Stimulated activated effector memory CD8-positive, alpha-beta T cell treated with anti-CD3 and anti-CD28 coated beads, Interleukin-12 subunit alpha, Interleukin-12 subunit beta, amount 100 ng/mL, for 72 hours (primary cell): ENCODE measurements around the gene PPP1R37.

ENCODE experiments used
- ATAC-seq: fragments of 150-1000 bp; cut with Tn5 transposase; 2 replicates; pipeline ENCODE4 v1.10.0; 2021
- DNase-seq, 2 donors: peaks; one replicate each; pipeline ENCODE4 v3.0.0; 2021 to 2022; ENCODE audit warnings: low spot score in 2 of 2
- H3K27ac Mint-ChIP-seq: one replicate; pipeline ENCODE4 v1.8.0; 2022; ENCODE audit warnings: mild to moderate bottlenecking, mixed read lengths
- H3K36me3 Mint-ChIP-seq: one replicate; pipeline ENCODE4 v1.8.0; 2022; ENCODE audit warnings: mild to moderate bottlenecking, mixed read lengths
- H3K4me1 Mint-ChIP-seq: one replicate; pipeline ENCODE4 v1.8.0; 2022; ENCODE audit warnings: mixed read lengths
- H3K4me3 Mint-ChIP-seq: one replicate; pipeline ENCODE4 v1.8.0; 2022; ENCODE audit warnings: mild to moderate bottlenecking, mixed read lengths
- H3K9me3 Mint-ChIP-seq: one replicate; pipeline ENCODE4 v1.8.0; 2022; ENCODE audit warnings: mixed read lengths

PPP1R37 gene

GRCh38 chr19:45079063-45079910 is 13.7 kb upstream of the PPP1R37 start, which contains the start of gene GEMIN7:
GEMIN7 (plus strand) TSS chr19:45079260; CDS start chr19:45090115, 10,855 bp downstream.
- H3K4me1 Mint-ChIP-seq, result peaks cover 55% of the 10 kb centered on the region
- H3K4me3 Mint-ChIP-seq, result peak within 1 kb of the TSS; percentile 99
- H3K36me3 Mint-ChIP-seq, result peaks cover 53% of the 10 kb centered on the region
- ATAC-seq (peak; percentile 78), DNase-seq (peak; percentile 83 to 93)
- peak within 1 kb of the TSS; percentile 98 for H3K27ac Mint-ChIP-seq
- H3K9me3 Mint-ChIP-seq, result no peaks in the 10 kb centered on the region

- no peak for DNase-seq
- Mint-ChIP-seq H3K4me3 (peak overlapping the region; percentile 99), H3K27ac (peak overlapping the region; percentile 98), H3K4me1 (peaks cover 50% of the 10 kb centered on the region), H3K36me3 (peaks cover 55% of the 10 kb centered on the region), H3K9me3 (no peaks in the 10 kb centered on the region)
- ATAC-seq, result no peak
Observed at GRCh38 chr19:45079911-45080370, 13.0 kb upstream of the PPP1R37 start.

GRCh38 chr19:45082170-45082569 is 10.8 kb upstream of the PPP1R37 start:
- ATAC-seq, result no peak
- peak overlapping the region; percentile 99 for H3K4me3 Mint-ChIP-seq
- H3K4me1 Mint-ChIP-seq, result peaks cover 53% of the 10 kb centered on the region
- no peaks in the 10 kb centered on the region for H3K9me3 Mint-ChIP-seq
- peaks cover 75% of the 10 kb centered on the region for H3K36me3 Mint-ChIP-seq
- no peak for DNase-seq
- H3K27ac Mint-ChIP-seq, result peak overlapping the region; percentile 33

- Mint-ChIP-seq H3K4me3 (no peak overlapping the region), H3K36me3 (peaks cover 95% of the 10 kb centered on the region), H3K9me3 (no peaks in the 10 kb centered on the region), H3K4me1 (peaks cover 38% of the 10 kb centered on the region), H3K27ac (peak overlapping the region; percentile 79)
- no peak for DNase-seq
- ATAC-seq, result no peak
Observed at GRCh38 chr19:45086480-45086879, 6.5 kb upstream of the PPP1R37 start.

GRCh38 chr19:45087531-45087930 is 5.4 kb upstream of the PPP1R37 start:
- Mint-ChIP-seq H3K27ac (peak overlapping the region; percentile 79), H3K4me3 (peak overlapping the region; percentile 61), H3K9me3 (no peaks in the 10 kb centered on the region), H3K4me1 (peaks cover 39% of the 10 kb centered on the region), H3K36me3 (peaks cover 95% of the 10 kb centered on the region)
- peak; percentile 82 for ATAC-seq
- DNase-seq, result peak; percentile 30 to 76

- ATAC-seq (no peak), DNase-seq (no peak)
- no peaks in the 10 kb centered on the region for H3K9me3 Mint-ChIP-seq
- peaks cover 95% of the 10 kb centered on the region for H3K36me3 Mint-ChIP-seq
- no peak overlapping the region for H3K4me3 Mint-ChIP-seq
- peaks cover 62% of the 10 kb centered on the region for H3K4me1 Mint-ChIP-seq
- H3K27ac Mint-ChIP-seq, result no peak overlapping the region
Observed at GRCh38 chr19:45090034-45090433, 2.9 kb upstream of the PPP1R37 start.

- Mint-ChIP-seq H3K4me3 (no peak overlapping the region), H3K9me3 (no peaks in the 10 kb centered on the region), H3K27ac (no peak overlapping the region), H3K4me1 (peaks cover 65% of the 10 kb centered on the region), H3K36me3 (peaks cover 91% of the 10 kb centered on the region)
- DNase-seq (no peak), ATAC-seq (no peak)
Observed at GRCh38 chr19:45090606-45091005, 2.4 kb upstream of the PPP1R37 start.

GRCh38 chr19:45091031-45091923 is 1.7 kb upstream of the PPP1R37 start:
- DNase-seq (peak; percentile 92 to 95), ATAC-seq (peak; percentile 80)
- peak overlapping the region; percentile 94 for H3K4me3 Mint-ChIP-seq
- peaks cover 86% of the 10 kb centered on the region for H3K36me3 Mint-ChIP-seq
- H3K9me3 Mint-ChIP-seq, result no peaks in the 10 kb centered on the region
- H3K4me1 Mint-ChIP-seq, result peaks cover 70% of the 10 kb centered on the region
- H3K27ac Mint-ChIP-seq, result peak overlapping the region; percentile 100

GRCh38 chr19:45094137-45094536 is 1.2 kb downstream of the PPP1R37 start:
- Mint-ChIP-seq H3K4me1 (peaks cover 74% of the 10 kb centered on the region), H3K9me3 (no peaks in the 10 kb centered on the region), H3K27ac (peak overlapping the region; percentile 100), H3K36me3 (peaks cover 67% of the 10 kb centered on the region), H3K4me3 (peak overlapping the region; percentile 94)
- DNase-seq (no peak), ATAC-seq (no peak)

- peaks cover 80% of the 10 kb centered on the region for H3K4me1 Mint-ChIP-seq
- no peaks in the 10 kb centered on the region for H3K9me3 Mint-ChIP-seq
- H3K36me3 Mint-ChIP-seq, result peaks cover 61% of the 10 kb centered on the region
- no peak for ATAC-seq
- peak overlapping the region; percentile 100 for H3K27ac Mint-ChIP-seq
- peak overlapping the region; percentile 94 for H3K4me3 Mint-ChIP-seq
- DNase-seq, result no peak
Observed at GRCh38 chr19:45094707-45095106, 1.7 kb downstream of the PPP1R37 start.

GRCh38 chr19:45095496-45096413 is 2.8 kb downstream of the PPP1R37 start:
- H3K4me3 Mint-ChIP-seq, result no peak overlapping the region
- ATAC-seq (no peak), DNase-seq (no peak)
- H3K4me1 Mint-ChIP-seq, result peaks cover 86% of the 10 kb centered on the region
- no peaks in the 10 kb centered on the region for H3K9me3 Mint-ChIP-seq
- H3K27ac Mint-ChIP-seq, result peak overlapping the region; percentile 78
- H3K36me3 Mint-ChIP-seq, result peaks cover 51% of the 10 kb centered on the region

- no peak overlapping the region for H3K4me3 Mint-ChIP-seq
Observed at GRCh38 chr19:45096700-45097099, 3.7 kb downstream of the PPP1R37 start.

GRCh38 chr19:45097450-45097775 is 4.4 kb downstream of the PPP1R37 start:
- no peak for ATAC-seq
- H3K36me3 Mint-ChIP-seq, result peaks cover 34% of the 10 kb centered on the region

More at GRCh38 chr19:45096700-45097099, 3.7 kb downstream of the PPP1R37 start:
- ATAC-seq (no peak), DNase-seq (no peak)
- Mint-ChIP-seq H3K36me3 (peaks cover 41% of the 10 kb centered on the region), H3K27ac (peak overlapping the region; percentile 78), H3K4me1 (peaks cover 89% of the 10 kb centered on the region), H3K9me3 (no peaks in the 10 kb centered on the region)

GRCh38 chr19:45097776-45098520 is 5.0 kb downstream of the PPP1R37 start:
- DNase-seq (no peak), ATAC-seq (no peak)
- H3K4me3 Mint-ChIP-seq, result no peak overlapping the region
- peaks cover 86% of the 10 kb centered on the region for H3K4me1 Mint-ChIP-seq
- H3K27ac Mint-ChIP-seq, result peak overlapping the region; percentile 78
- H3K36me3 Mint-ChIP-seq, result peaks cover 29% of the 10 kb centered on the region
- H3K9me3 Mint-ChIP-seq, result no peaks in the 10 kb centered on the region

More at GRCh38 chr19:45097450-45097775, 4.4 kb downstream of the PPP1R37 start:
- Mint-ChIP-seq H3K9me3 (no peaks in the 10 kb centered on the region), H3K4me1 (peaks cover 86% of the 10 kb centered on the region), H3K27ac (peak overlapping the region; percentile 78), H3K4me3 (no peak overlapping the region)
- DNase-seq, result no peak
